Fibroblast of the conjunctiva (primary cell): ENCODE measurements around the gene DMTF1.

Source experiments
- DNase-seq: peaks from one replicate; pipeline ENCODE4 v3.0.0-alpha.2; 2010; ENCODE audit warnings: low read depth

DMTF1 gene

DNA sequence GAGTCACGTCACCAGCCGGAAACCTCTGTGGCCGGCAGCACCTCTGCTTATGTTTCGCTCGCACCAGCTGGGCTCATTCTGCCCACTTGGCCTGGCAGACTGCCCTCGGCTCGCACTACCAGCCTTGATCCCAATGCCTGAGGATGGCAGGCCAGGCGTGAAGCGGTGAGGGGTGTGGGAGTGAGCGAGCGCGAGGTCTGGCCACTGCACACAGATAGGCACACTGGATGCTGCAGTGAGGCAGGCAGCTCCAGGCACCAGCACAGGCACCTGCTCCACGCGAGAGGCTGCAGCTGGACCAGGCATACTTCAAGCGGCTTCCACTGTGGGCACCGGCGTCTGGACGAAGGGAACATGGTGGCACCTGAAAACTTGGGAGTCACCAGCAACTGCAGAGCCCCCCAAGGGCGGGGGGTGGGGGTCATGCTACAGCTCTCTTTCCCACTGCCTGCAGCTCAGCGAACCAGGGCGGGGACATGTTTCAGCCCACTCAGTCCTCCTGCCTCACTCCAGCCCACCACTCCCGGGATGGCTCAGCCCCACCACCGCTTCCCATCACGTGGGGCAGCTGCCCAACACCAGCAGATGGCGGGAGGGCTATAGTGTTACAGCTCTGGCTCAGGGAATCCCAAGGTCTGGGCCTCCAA lies 5.4 kb upstream of the DMTF1 start:
- no peak for DNase-seq

- no peak for DNase-seq
Measured at GRCh38 chr7:87147500-87147899, 4.8 kb upstream of the DMTF1 start.

DNA sequence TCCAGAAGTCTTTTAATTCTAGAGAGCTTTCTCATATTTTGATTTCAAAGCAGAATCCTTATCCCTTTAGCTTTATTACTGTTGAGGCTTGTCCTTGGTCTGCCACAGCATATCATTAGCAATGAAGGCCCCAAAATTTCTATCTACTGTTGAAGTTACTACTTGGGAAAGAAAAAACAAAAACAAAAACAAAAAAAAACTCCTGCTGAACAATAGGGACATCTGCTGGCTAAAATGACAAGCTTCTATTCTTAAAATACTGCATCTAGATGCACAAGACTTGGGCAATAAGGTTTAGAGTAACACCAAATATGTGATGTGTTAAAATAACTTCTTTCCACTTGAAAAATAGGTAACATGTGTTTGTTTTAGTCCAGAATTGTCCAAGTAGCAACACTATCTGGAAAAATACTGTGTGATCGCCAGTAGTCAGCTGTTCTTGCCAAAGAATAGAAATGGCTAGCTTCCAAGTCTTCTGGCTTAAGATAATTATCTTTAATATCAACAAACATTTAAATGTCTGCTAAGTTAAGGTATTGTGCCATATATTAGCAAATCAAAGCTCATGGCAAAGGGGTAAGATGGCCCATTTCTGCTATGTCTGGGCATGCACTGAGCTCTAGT lies 3.8 kb upstream of the DMTF1 start:
- DNase-seq = peak; percentile 36

DNA sequence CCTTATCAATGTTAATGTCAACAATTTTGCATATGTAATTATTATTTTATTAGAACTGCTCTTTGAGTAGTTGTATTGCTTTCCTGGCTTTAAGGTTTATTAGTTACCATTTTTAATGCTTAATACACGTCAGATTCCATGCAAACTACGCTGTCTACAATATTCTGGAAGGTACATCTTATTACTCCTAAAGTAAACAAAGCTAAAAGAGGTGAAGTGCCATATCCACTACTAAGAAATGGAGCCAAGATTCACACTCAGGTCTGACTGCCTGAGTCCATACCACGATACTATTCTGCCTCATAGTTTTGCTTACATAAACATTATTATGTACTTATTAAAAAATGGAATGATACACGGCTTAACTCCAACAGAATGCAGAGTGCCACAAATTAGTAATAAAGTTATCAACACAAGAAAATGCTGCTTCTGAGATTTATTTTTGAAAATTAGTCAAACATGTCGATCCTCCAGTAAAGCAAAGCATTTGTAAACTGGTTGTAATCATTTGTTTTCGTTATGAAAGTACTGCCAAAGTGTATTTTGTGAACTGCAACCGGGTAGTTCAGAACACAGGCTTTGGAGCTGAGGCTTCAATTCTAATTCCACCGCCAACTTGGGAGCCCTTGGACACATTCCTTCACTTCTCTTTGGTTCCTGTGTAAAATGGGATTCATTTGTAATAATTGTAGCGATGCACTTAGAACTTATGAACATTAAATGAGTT lies 1.1 kb upstream of the DMTF1 start:
- no peak for DNase-seq

DNA sequence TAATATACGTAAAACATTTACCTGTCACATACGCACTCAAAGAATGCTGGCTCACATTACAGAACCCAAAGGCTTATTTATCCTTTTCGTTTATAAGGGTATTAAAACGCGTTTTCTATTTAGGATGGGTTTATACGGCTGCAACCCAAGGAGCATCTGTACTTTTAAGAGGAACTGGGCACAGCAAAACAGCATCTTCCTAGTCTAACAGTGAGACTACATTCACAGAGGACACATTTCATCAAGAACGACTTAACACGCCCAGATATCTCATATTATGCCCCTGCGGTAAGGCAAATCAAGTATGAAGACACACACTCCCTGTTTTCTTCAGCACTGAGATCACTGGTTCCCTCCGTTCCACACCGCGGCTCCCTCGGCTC lies 533 bp upstream of the DMTF1 start:
- DNase-seq = no peak

GRCh38 chr7:87152897-87153641 lies 816 bp downstream of the DMTF1 start:
- DNase-seq = no peak

GRCh38 chr7:87154166-87154565 lies 1.9 kb downstream of the DMTF1 start:
- no peak for DNase-seq

DNA sequence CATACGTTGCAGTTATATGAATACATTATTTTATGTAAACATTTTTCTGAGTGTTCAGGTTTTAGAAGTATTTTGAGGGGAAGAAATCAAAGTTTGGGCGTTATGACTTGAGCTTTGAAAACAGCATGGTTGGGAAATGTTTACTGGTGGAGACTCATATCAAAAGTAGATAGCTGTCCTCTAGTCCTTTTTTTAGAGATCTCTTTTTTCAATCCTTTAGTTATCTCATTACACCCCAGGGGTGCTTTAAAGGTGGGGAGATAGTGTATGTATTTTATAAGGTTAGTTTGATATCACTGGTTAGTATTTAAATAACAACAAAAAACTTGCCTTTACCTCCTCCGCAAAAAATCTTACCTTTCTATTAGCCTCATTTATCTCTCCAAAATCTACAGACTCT lies 2.3 kb downstream of the DMTF1 start:
- DNase-seq = no peak

GRCh38 chr7:87155788-87156187 lies 3.5 kb downstream of the DMTF1 start:
- DNase-seq = no peak

GRCh38 chr7:87156709-87157108 lies 4.5 kb downstream of the DMTF1 start:
- DNase-seq = no peak

DNA sequence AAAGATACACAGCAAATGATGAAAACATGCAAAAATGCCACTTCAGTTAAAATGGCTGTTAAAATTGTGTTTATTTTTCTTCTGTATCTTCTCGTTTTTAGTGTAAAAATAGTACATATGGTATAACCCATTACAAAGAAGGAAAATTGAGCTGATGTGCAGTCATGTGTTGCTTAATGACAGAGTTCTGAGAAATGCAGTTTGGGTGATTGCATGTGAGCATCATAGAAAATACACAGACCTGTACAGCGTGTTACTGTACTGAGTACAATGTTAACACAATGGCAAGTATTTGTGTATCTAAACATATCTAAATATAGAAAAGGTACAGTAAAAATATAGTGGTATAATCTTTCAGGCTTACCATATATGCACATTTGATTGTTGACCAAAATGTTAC lies 7.3 kb downstream of the DMTF1 start:
- no peak for DNase-seq

GRCh38 chr7:87164433-87164832 lies 12.2 kb downstream of the DMTF1 start:
- DNase-seq = no peak

- DNase-seq = no peak
Measured at GRCh38 chr7:87170828-87171227, 18.6 kb downstream of the DMTF1 start.

DNA sequence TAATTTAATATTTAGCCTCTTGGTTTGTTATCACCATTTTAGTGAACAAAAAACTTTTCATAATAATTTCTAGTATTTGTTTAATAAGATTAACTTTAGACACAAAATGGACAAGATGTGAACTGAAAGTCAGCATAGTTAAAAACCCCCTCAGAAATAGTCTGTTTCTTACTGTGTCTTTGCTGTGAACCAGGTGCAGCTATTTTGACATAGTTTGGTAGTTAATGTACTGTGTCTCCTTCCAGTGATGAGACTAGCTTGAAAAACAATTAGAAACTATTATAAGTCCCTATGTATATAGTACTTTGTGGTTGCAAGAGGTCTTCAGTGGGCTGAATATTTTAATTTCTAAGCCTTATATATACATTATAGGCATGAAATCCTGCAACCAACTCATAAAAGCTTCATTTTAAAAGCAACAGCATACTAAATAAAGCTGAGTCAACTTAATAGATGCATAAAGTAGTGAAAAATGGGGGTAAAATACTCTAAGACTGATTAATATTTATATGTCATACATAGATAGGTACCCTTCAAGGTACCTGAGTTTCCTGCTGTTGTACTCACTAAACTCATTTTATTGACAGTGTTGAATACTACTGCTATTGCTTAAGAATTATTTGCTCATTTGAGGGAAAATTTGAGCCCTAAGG lies 19.2 kb downstream of the DMTF1 start:
- no peak for DNase-seq

GRCh38 chr7:87173471-87173870 lies 21.2 kb downstream of the DMTF1 start:
- no peak for DNase-seq

GRCh38 chr7:87178320-87178719 lies 26.1 kb downstream of the DMTF1 start:
- no peak for DNase-seq

DNA sequence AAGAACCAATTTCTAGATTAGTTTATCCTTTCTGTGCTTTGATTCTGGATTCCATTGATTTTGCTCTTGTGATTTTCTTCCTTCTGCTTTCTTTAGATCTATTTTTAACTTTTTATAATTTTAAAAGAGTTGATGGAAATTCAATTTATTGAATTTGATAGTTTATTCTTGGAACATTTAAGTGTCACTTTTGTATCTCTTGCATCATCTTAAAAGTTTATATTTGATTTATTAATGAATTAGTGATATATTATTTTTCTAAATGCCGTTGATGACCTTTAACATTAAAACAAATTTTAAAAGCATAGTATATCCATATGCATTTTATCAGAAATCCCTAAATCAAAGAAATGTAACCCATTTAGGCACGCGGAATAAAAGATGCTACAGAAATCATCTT lies 26.9 kb downstream of the DMTF1 start:
- no peak for DNase-seq

DNA sequence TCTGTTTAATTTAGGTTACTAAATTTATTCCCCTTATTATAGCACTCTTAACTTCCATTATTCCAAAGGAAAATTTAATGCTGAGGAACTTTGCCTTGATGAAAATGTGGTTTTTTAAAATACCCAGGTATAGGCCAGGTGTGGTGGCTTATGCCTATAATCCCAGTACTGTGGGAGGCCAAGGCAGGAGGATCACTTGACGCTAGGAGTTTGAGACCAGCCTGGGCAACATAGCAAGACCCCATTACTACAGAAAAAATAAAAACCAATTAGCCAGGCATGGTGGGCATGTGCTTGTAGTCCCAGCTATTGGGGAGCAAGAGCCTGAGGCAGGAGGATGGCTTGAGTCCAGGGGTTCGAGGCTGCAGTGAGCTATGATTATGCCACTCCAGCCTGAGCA lies 34.9 kb downstream of the DMTF1 start:
- DNase-seq = no peak

GRCh38 chr7:87188930-87189329 lies 36.7 kb downstream of the DMTF1 start:
- no peak for DNase-seq

GRCh38 chr7:87190783-87191182 lies 38.5 kb downstream of the DMTF1 start:
- DNase-seq = no peak

DNA sequence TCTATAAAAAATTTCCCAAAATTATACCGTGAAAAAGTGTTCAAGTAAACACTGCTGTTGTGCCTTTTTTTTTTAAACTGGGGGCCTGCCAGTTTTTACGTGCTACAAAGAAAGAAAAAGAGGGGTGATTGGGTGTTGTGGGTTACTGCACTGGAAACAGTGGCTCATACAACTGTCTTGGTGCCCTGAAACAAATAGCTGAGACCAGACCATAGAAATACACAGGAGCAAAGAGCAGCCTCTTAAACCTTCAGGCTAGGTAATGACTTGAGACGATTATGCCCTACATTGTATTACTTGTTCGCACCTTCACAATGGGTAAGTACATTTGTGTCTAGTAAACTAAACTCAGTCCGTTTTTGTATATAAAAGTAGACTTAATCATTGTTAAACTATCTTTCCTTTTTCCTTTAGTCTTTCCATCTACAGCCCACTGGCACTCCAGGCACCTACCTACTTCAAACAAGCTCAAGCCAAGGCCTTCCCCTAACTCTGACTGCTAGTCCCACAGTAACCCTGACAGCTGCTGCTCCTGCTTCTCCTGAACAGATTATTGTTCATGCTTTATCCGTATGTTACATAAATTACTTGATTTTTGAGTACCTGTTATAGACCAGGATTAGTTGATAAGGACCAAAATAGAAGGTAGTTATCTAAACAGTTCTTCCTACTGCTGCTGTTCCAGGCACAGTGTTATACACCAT lies 40.7 kb downstream of the DMTF1 start:
- DNase-seq = no peak

- no peak for DNase-seq
Measured at GRCh38 chr7:87193912-87194311, 41.7 kb downstream of the DMTF1 start.
